Activated naive CD4-positive, alpha-beta T cell treated with anti-CD3 and anti-CD28 coated beads, Interleukin-2, amount 10 ng/mL, durations not matched to agents 7 days and 5 days (primary cell): ENCODE measurements around the gene DNMT3B.

Experiments used
- CTCF ChIA-PET: fragments of 350-600 bp; sonication (Branson Sonifier 250); formaldehyde crosslinking; loops from one replicate; lab custom pipeline; 2021; ENCODE audit warnings: antibody characterized with exemption; lab: Charles Lee
- DNase-seq: peaks from one replicate; pipeline ENCODE4 v3.0.0-alpha.2; 2020
- H3K27ac Mint-ChIP-seq: one replicate; pipeline ENCODE4 v1.8.0; 2021; ENCODE audit warnings: mild to moderate bottlenecking, moderate library complexity, mixed read lengths
- H3K27me3 Mint-ChIP-seq: one replicate; pipeline ENCODE4 v1.8.0; 2021; ENCODE audit warnings: mild to moderate bottlenecking, mixed read lengths
- H3K36me3 Mint-ChIP-seq: one replicate; pipeline ENCODE4 v1.8.0; 2021; ENCODE audit warnings: mixed read lengths
- H3K4me1 Mint-ChIP-seq: one replicate; pipeline ENCODE4 v1.8.0; 2021; ENCODE audit warnings: mixed read lengths
- H3K4me3 Mint-ChIP-seq: one replicate; pipeline ENCODE4 v1.8.0; 2021; ENCODE audit warnings: mild to moderate bottlenecking, moderate library complexity, mixed read lengths
- H3K9me3 Mint-ChIP-seq: one replicate; pipeline ENCODE4 v1.8.0; 2021; ENCODE audit warnings: mixed read lengths

Gene DNMT3B

DNA sequence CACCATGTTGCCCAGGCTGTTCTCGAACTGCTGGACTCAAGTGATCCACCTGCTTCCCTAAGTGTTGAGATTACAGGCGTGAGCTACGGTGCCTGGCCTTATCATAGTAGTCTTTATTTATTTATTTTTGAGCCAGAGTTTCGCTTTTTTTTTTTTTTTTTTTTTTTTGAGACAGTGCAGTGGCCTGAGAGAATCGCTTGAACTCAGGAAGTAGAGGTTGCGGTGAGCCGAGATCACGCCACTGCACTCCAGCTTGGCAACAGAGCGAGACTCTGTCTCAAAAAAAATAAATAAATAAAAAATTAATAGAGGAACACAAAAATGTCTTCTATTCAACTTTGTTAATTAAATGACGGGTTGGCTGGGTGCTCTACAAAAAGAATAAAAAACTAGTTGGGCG is 70.5 kb downstream of the DNMT3B start:
- Mint-ChIP-seq H3K27me3 (no peaks in the 10 kb centered on the region), H3K4me1 (peaks cover 63% of the 10 kb centered on the region), H3K36me3 (peaks cover 71% of the 10 kb centered on the region), H3K4me3 (peak overlapping the region; percentile 47), H3K27ac (peak overlapping the region; percentile 87), H3K9me3 (no peaks in the 10 kb centered on the region)
- peak; percentile 69 for DNase-seq
- CTCF ChIA-PET: no interaction called here

DNA sequence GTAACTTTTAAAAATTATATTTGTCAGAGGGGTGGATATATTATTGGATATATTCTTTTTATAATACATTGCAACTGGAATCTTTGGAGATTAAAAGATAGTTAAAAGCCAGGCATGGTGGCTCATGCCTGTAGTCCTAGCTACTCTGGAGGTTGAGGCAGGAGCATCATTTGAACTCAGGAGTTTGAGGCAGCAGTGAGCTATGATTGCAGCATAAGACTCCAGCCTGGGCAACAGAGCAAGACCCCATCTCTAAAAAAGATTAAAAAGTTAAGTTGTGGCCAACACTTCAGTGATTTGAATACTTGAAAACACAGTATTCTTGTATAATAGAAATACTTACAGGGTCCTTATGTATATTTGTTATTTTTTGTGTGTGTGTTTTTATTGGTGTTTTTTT is 72.8 kb downstream of the DNMT3B start:
- DNase-seq: no peak
- H3K4me1 Mint-ChIP-seq: peaks cover 56% of the 10 kb centered on the region
- CTCF ChIA-PET: no interaction called here
- H3K27me3 Mint-ChIP-seq: no peaks in the 10 kb centered on the region
- H3K27ac Mint-ChIP-seq: peak overlapping the region; percentile 49
- no peaks in the 10 kb centered on the region for H3K9me3 Mint-ChIP-seq
- H3K4me3 Mint-ChIP-seq: no peak overlapping the region
- peaks cover 71% of the 10 kb centered on the region for H3K36me3 Mint-ChIP-seq

- no peak for DNase-seq
- Mint-ChIP-seq H3K4me3 (no peak overlapping the region), H3K4me1 (peaks cover 57% of the 10 kb centered on the region), H3K36me3 (peaks cover 65% of the 10 kb centered on the region), H3K9me3 (no peaks in the 10 kb centered on the region), H3K27ac (no peak overlapping the region), H3K27me3 (no peaks in the 10 kb centered on the region)
- CTCF ChIA-PET: interaction anchor here (0.8 to 1.1 kb wide), 2 partner anchors 15 to 47 kb away, joined by 3 read pairs; no protein-coding TSS in a partner anchor
Observed at GRCh38 chr20:32837157-32837556, 75.0 kb downstream of the DNMT3B start.

DNA sequence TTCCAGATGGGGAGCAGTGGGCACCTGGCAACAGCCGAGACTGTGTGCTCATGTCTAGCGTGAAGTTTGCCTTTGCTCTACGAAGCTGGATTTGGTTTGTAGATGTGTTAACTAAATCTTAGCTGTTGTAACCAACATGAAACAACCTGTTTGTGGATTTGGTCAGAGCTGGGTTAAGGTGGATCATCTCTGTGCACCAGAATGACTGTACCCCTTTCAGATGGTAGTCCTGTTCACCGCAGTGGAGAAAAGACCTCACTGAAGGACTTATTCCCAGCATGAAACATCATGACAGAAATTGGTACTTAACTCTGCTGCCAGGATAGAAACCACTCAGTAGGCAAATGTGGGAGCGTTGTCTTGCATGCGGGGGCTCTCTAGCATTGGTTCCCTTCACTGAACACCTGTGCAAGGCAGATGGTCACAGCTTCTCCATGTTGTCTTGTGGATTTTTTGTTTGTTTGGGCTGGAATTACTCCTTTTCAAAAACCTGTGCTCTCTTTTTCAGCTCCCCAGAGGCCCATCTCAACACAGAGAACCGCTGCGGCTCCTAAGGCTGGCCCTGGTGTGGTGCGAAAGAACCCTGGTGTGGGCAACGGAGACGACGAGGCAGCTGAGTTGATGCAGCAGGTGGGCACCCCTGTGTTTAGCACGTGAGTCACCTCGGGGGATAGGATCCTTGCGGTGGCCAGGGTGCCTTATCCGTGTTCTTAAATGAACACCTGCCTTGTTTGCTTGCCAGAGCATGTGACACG is 77.2 kb downstream of the DNMT3B start:
- Mint-ChIP-seq H3K27me3 (no peaks in the 10 kb centered on the region), H3K36me3 (peaks cover 64% of the 10 kb centered on the region), H3K27ac (peak overlapping the region; percentile 10), H3K9me3 (no peaks in the 10 kb centered on the region), H3K4me3 (no peak overlapping the region), H3K4me1 (peaks cover 49% of the 10 kb centered on the region)
- CTCF ChIA-PET: no interaction called here
- DNase-seq: no peak

DNA sequence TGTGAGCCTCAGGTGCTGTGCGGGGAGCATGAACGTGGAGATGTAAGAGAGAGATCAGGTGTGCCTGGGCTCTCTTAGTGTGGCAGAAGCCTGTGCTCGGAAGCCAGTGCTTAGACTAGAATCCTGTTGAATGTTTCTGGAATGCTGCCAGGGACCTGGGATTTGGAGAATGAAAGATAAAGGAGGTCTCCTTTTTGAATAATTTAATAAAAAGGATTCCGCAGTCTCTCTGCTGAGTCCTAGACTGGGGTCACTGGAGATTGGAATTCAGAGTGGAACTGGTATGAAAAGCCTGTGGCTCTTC is 77.7 kb downstream of the DNMT3B start:
- CTCF ChIA-PET: no interaction called here
- Mint-ChIP-seq H3K27ac (no peak overlapping the region), H3K27me3 (no peaks in the 10 kb centered on the region), H3K4me1 (peaks cover 49% of the 10 kb centered on the region), H3K4me3 (no peak overlapping the region), H3K9me3 (no peaks in the 10 kb centered on the region), H3K36me3 (peaks cover 65% of the 10 kb centered on the region)
- DNase-seq: no peak

GRCh38 chr20:32841174-32841573 is 79.0 kb downstream of the DNMT3B start:
- Mint-ChIP-seq H3K9me3 (no peaks in the 10 kb centered on the region), H3K36me3 (peaks cover 65% of the 10 kb centered on the region), H3K27me3 (no peaks in the 10 kb centered on the region), H3K4me1 (peaks cover 47% of the 10 kb centered on the region), H3K4me3 (no peak overlapping the region), H3K27ac (peak overlapping the region; percentile 85)
- no peak for DNase-seq
- CTCF ChIA-PET: interaction anchor here (0.7 to 1.0 kb wide), 2 partner anchors 51 to 456 kb away, joined by 3 to 4 read pairs; no protein-coding TSS in a partner anchor

DNA sequence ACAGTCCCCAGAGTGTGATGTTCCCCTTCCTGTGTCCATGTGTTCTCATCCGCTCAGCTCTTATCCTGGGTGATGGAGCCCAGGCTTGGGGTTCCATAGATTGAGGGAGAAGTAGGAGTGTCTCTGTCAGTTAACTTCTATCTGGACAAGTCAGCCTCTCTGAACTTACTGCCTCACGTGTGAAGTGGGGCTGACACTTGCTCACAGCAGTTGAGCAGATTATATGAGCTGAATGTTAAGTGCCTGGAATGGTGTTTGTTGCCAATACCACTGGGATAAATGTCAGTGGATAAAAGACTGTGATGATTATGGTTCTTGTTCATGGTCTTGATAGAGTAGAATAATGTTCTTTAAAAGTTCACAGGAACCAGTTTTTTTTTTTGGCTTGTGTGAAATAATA is 79.4 kb downstream of the DNMT3B start:
- Mint-ChIP-seq H3K9me3 (no peaks in the 10 kb centered on the region), H3K27me3 (no peaks in the 10 kb centered on the region), H3K36me3 (peaks cover 65% of the 10 kb centered on the region), H3K4me3 (no peak overlapping the region), H3K4me1 (peaks cover 42% of the 10 kb centered on the region), H3K27ac (peak overlapping the region; percentile 87)
- CTCF ChIA-PET: interaction anchor here (0.6 to 1.0 kb wide), 4 partner anchors 8 to 456 kb away, joined by 3 to 4 read pairs (median 3); no protein-coding TSS in a partner anchor
- no peak for DNase-seq

- Mint-ChIP-seq H3K36me3 (peaks cover 70% of the 10 kb centered on the region), H3K4me1 (peaks cover 35% of the 10 kb centered on the region), H3K4me3 (no peak overlapping the region), H3K9me3 (no peaks in the 10 kb centered on the region), H3K27ac (peak overlapping the region; percentile 79), H3K27me3 (no peaks in the 10 kb centered on the region)
- DNase-seq: no peak
- CTCF ChIA-PET: interaction anchor here (1.6 kb wide), 1 partner anchor 20 kb away, joined by 4 read pairs; no protein-coding TSS in a partner anchor
Observed at GRCh38 chr20:32842688-32843524, 80.7 kb downstream of the DNMT3B start.

- Mint-ChIP-seq H3K4me1 (peaks cover 22% of the 10 kb centered on the region), H3K27me3 (no peaks in the 10 kb centered on the region), H3K4me3 (no peak overlapping the region), H3K9me3 (no peaks in the 10 kb centered on the region), H3K36me3 (peaks cover 67% of the 10 kb centered on the region), H3K27ac (no peak overlapping the region)
- no peak for DNase-seq
- CTCF ChIA-PET: interaction anchor here (1.0 kb wide), 1 partner anchor 55 kb away, joined by 5 read pairs; no protein-coding TSS in a partner anchor
Observed at GRCh38 chr20:32845786-32846185, 83.6 kb downstream of the DNMT3B start.

- no peaks in the 10 kb centered on the region for H3K27me3 Mint-ChIP-seq
- no peak overlapping the region for H3K4me3 Mint-ChIP-seq
- CTCF ChIA-PET: interaction anchor here (0.8 kb wide), 1 partner anchor 56 kb away, joined by 3 read pairs; no protein-coding TSS in a partner anchor
- DNase-seq: no peak
- H3K4me1 Mint-ChIP-seq: peaks cover 13% of the 10 kb centered on the region
- H3K36me3 Mint-ChIP-seq: peaks cover 70% of the 10 kb centered on the region
- no peaks in the 10 kb centered on the region for H3K9me3 Mint-ChIP-seq
- no peak overlapping the region for H3K27ac Mint-ChIP-seq
Observed at GRCh38 chr20:32846852-32847251, 84.7 kb downstream of the DNMT3B start.

- Mint-ChIP-seq H3K9me3 (no peaks in the 10 kb centered on the region), H3K27ac (no peak overlapping the region), H3K36me3 (peaks cover 68% of the 10 kb centered on the region), H3K4me3 (no peak overlapping the region), H3K27me3 (no peaks in the 10 kb centered on the region), H3K4me1 (peaks cover 4% of the 10 kb centered on the region)
- DNase-seq: no peak
- CTCF ChIA-PET: no interaction called here
Observed at GRCh38 chr20:32847964-32848363, 85.8 kb downstream of the DNMT3B start.

- CTCF ChIA-PET: no interaction called here
- peaks cover 4% of the 10 kb centered on the region for H3K4me1 Mint-ChIP-seq
- peaks cover 70% of the 10 kb centered on the region for H3K36me3 Mint-ChIP-seq
- no peak overlapping the region for H3K27ac Mint-ChIP-seq
- H3K27me3 Mint-ChIP-seq: no peaks in the 10 kb centered on the region
- DNase-seq: no peak
- H3K4me3 Mint-ChIP-seq: no peak overlapping the region
- no peaks in the 10 kb centered on the region for H3K9me3 Mint-ChIP-seq
Observed at GRCh38 chr20:32848846-32849245, 86.7 kb downstream of the DNMT3B start.

GRCh38 chr20:32849577-32849976 is 87.4 kb downstream of the DNMT3B start:
- no peak overlapping the region for H3K27ac Mint-ChIP-seq
- CTCF ChIA-PET: no interaction called here
- no peaks in the 10 kb centered on the region for H3K27me3 Mint-ChIP-seq
- peaks cover 66% of the 10 kb centered on the region for H3K36me3 Mint-ChIP-seq
- H3K9me3 Mint-ChIP-seq: no peaks in the 10 kb centered on the region
- H3K4me3 Mint-ChIP-seq: no peak overlapping the region
- DNase-seq: no peak
- peaks cover 2% of the 10 kb centered on the region for H3K4me1 Mint-ChIP-seq

DNA sequence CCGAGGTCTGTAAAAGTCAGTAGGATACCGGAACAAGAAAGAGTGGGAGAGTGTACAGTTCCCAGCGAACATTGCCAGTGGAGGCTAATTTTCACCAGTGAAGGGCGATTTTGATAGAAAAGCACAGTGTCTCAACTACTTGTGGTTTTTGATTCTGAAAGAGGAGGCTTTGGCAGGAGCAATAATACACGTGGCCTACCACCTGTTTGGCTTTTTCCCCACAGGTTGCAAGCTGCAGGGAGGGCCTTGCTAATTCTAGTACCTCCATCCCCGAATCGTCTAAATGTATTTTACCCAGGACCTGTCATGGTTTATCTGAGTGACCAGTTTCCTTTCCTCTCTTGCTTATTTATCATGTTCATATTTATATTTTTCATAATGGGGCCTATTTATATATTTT is 93.2 kb downstream of the DNMT3B start:
- Mint-ChIP-seq H3K36me3 (peaks cover 46% of the 10 kb centered on the region), H3K4me1 (peaks cover 15% of the 10 kb centered on the region), H3K27ac (no peak overlapping the region), H3K9me3 (no peaks in the 10 kb centered on the region), H3K4me3 (no peak overlapping the region), H3K27me3 (no peaks in the 10 kb centered on the region)
- DNase-seq: no peak
- CTCF ChIA-PET: no interaction called here
